ENCODE results near the gene BRINP2.

The BRINP2 gene

GRCh38 chr1:177219554-177220458 lies 49.0 kb downstream of the BRINP2 start:
- DNase-seq (ENCODE audit: low spot score): no peak

GRCh38 chr1:177223359-177223758 lies 52.6 kb downstream of the BRINP2 start:
- DNase-seq (ENCODE audit: low spot score): no peak

- no peak for DNase-seq (ENCODE audit: low spot score)
These were observed 57.4 kb downstream of the BRINP2 start for GRCh38 chr1:177227978-177228692.

GRCh38 chr1:177228693-177229065 lies 57.9 kb downstream of the BRINP2 start:
- no peak for DNase-seq (ENCODE audit: low spot score)

GRCh38 chr1:177229781-177230180 lies 59.0 kb downstream of the BRINP2 start:
- no peak for DNase-seq (ENCODE audit: low spot score)

- no peak for DNase-seq (ENCODE audit: low spot score)
These were observed 59.7 kb downstream of the BRINP2 start for GRCh38 chr1:177230228-177231016.

GRCh38 chr1:177235350-177235749 lies 64.6 kb downstream of the BRINP2 start:
- DNase-seq (ENCODE audit: low spot score): no peak

- DNase-seq (ENCODE audit: low spot score): no peak
These were observed 66.2 kb downstream of the BRINP2 start for GRCh38 chr1:177236962-177237361.

GRCh38 chr1:177238967-177239366 lies 68.2 kb downstream of the BRINP2 start:
- no peak for DNase-seq (ENCODE audit: low spot score)

- no peak for DNase-seq (ENCODE audit: low spot score)
These were observed 69.0 kb downstream of the BRINP2 start for GRCh38 chr1:177239792-177240191.

GRCh38 chr1:177243773-177244172 lies 73.0 kb downstream of the BRINP2 start:
- DNase-seq (ENCODE audit: low spot score): no peak

- DNase-seq (ENCODE audit: low spot score): no peak
These were observed 76.2 kb downstream of the BRINP2 start for GRCh38 chr1:177246710-177247580.

- no peak for DNase-seq (ENCODE audit: low spot score)
These were observed 76.9 kb downstream of the BRINP2 start for GRCh38 chr1:177247623-177248176.

GRCh38 chr1:177248258-177248657 lies 77.5 kb downstream of the BRINP2 start:
- no peak for DNase-seq (ENCODE audit: low spot score)

- no peak for DNase-seq (ENCODE audit: low spot score)
These were observed 78.5 kb downstream of the BRINP2 start for GRCh38 chr1:177249231-177249630.

- no peak for DNase-seq (ENCODE audit: low spot score)
These were observed 82.1 kb downstream of the BRINP2 start for GRCh38 chr1:177252877-177253276.

GRCh38 chr1:177255411-177255810 lies 84.7 kb downstream of the BRINP2 start:
- no peak for DNase-seq (ENCODE audit: low spot score)

GRCh38 chr1:177256153-177257075 lies 85.7 kb downstream of the BRINP2 start:
- peak; percentile 9 for DNase-seq (ENCODE audit: low spot score)

GRCh38 chr1:177257128-177257527 lies 86.4 kb downstream of the BRINP2 start:
- no peak for DNase-seq (ENCODE audit: low spot score)

- no peak for DNase-seq (ENCODE audit: low spot score)
These were observed 86.8 kb downstream of the BRINP2 start for GRCh38 chr1:177257576-177257975.
